GM18951 (cell line): ENCODE results near the gene SPX.

Experiments used
- POLR2A ChIP-seq: IDR thresholded peaks from 4 replicates; pipeline ENCODE4 v1.6.1; 2011; ENCODE audit warnings: mild to moderate bottlenecking; ENCODE audit not compliant: insufficient read length, insufficient read depth; ENCODE audit errors: extremely low read depth
- in situ Hi-C: fragments of 300-500 bp; cut with MboI; formaldehyde crosslinking; loops from one replicate; pipeline ENCODE4 v1.12.0; 2022; ENCODE audit warnings: low sequenced_read_pairs, mixed read lengths, inconsistent platforms; ENCODE audit not compliant: unreplicated experiment

Gene SPX

GRCh38 chr12:21521541-21521940, 4.6 kb upstream of the SPX start:
- in situ Hi-C loops: no loop called here
- no peak for TF ChIP-seq POLR2A

- in situ Hi-C loops: no loop called here
Observed at GRCh38 chr12:21523148-21523547, 2.9 kb upstream of the SPX start.

GRCh38 chr12:21526721-21527345, 737 bp downstream of the SPX start:
- TF ChIP-seq POLR2A: no peak
- in situ Hi-C loops: no loop called here

More at GRCh38 chr12:21523148-21523547, 2.9 kb upstream of the SPX start:
- no peak for TF ChIP-seq POLR2A

GRCh38 chr12:21527451-21528180, 1.5 kb downstream of the SPX start:
- in situ Hi-C loops: no loop called here

GRCh38 chr12:21528953-21529352, 2.9 kb downstream of the SPX start:
- no peak for TF ChIP-seq POLR2A
- in situ Hi-C loops: no loop called here

More at GRCh38 chr12:21527451-21528180, 1.5 kb downstream of the SPX start:
- peak; percentile 56 for TF ChIP-seq POLR2A

- in situ Hi-C loops: no loop called here
- TF ChIP-seq POLR2A: no peak
Observed at GRCh38 chr12:21529456-21529855, 3.4 kb downstream of the SPX start.

GRCh38 chr12:21538061-21538653, 12.1 kb downstream of the SPX start:
- in situ Hi-C loops: no loop called here
- no peak for TF ChIP-seq POLR2A

- TF ChIP-seq POLR2A: no peak
- in situ Hi-C loops: no loop called here
Observed at GRCh38 chr12:21539797-21540196, 13.7 kb downstream of the SPX start.

- in situ Hi-C loops: no loop called here
- TF ChIP-seq POLR2A: no peak
Observed at GRCh38 chr12:21541773-21542172, 15.7 kb downstream of the SPX start.

GRCh38 chr12:21542403-21542802, 16.3 kb downstream of the SPX start:
- TF ChIP-seq POLR2A: no peak
- in situ Hi-C loops: no loop called here

GRCh38 chr12:21543151-21543550, 17.1 kb downstream of the SPX start:
- TF ChIP-seq POLR2A: no peak
- in situ Hi-C loops: no loop called here

GRCh38 chr12:21545557-21545956, 19.5 kb downstream of the SPX start:
- in situ Hi-C loops: no loop called here
- TF ChIP-seq POLR2A: no peak

- TF ChIP-seq POLR2A: no peak
- in situ Hi-C loops: no loop called here
Observed at GRCh38 chr12:21546716-21547115, 20.6 kb downstream of the SPX start.

- no peak for TF ChIP-seq POLR2A
- in situ Hi-C loops: no loop called here
Observed at GRCh38 chr12:21547437-21547836, 21.3 kb downstream of the SPX start.
